Sigmoid colon (tissue), 3 donors: ENCODE measurements around the gene CRLF1.

Experiments used
- POLR2A ChIP-seq, 2 donors: fragments of 450-650 bp; IDR thresholded peaks; one replicate each; pipeline ENCODE4 v1.6.1; 2016; ENCODE audit warnings: antibody characterized with exemption in 2 of 2, mild to moderate bottlenecking in 2 of 2, moderate library complexity in 2 of 2
- TF ChIP-seq, protein P1 (sequence below), 4 experiments: fragments of 450-650 bp in 3 of 4; fragments of 200-600 bp in 1 of 4; IDR thresholded peaks; one replicate each; pipeline ENCODE4 v1.5.1; 2016 to 2019; ENCODE audit warnings: antibody characterized with exemption in 4 of 4, mild to moderate bottlenecking in 3 of 4, moderate library complexity in 2 of 4

DNA sequence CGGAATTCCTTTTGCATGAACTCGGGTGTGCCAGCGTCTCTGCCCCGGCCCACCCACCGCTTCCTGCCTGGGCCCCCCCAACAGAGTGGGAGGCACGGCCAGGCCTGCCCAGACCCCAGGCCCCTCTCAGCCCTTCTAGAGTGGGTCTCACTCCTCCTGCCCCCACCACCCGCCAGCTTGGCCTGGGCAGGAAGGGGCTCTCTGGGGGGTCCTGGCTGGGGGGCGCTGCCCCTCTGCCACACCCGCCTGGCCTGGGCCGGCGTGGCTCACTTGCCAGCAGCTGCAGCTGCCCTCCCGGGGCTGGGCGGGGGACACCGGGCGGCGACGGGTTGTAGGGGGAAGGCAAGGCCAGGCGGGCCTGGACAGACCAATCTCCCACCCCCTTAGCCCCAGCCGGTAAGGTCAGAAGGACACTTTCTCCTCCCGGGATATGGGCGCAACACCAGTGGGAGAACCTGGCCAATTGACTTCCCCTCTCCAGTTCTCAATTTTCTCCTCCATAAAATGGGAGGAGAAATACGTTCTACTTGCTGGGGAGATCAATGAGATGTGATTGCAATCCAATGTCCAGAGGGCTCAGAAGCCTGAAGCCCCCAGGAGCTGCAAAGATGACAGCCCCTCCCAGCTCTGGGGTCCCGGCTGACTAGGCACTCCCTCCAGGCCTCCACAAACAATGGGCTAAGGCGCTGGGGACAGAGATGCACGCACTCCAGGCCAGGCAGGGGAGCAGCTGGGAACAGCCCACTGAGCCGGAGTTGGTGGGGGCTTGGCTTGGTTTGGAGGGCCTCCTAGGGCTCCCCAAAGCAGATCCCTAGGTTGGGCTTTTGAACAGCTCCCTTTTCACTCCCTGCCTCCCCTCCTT lies 2.4 kb downstream of the CRLF1 start:
- TF ChIP-seq, protein P1, sequence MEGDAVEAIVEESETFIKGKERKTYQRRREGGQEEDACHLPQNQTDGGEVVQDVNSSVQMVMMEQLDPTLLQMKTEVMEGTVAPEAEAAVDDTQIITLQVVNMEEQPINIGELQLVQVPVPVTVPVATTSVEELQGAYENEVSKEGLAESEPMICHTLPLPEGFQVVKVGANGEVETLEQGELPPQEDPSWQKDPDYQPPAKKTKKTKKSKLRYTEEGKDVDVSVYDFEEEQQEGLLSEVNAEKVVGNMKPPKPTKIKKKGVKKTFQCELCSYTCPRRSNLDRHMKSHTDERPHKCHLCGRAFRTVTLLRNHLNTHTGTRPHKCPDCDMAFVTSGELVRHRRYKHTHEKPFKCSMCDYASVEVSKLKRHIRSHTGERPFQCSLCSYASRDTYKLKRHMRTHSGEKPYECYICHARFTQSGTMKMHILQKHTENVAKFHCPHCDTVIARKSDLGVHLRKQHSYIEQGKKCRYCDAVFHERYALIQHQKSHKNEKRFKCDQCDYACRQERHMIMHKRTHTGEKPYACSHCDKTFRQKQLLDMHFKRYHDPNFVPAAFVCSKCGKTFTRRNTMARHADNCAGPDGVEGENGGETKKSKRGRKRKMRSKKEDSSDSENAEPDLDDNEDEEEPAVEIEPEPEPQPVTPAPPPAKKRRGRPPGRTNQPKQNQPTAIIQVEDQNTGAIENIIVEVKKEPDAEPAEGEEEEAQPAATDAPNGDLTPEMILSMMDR (IDR thresholded peaks at IDR 0.05) = no peak
- TF ChIP-seq POLR2A (IDR thresholded peaks at IDR 0.05) = no peak
